IPS-NIHi7 (cell line): Measurements from ENCODE around the gene MYOM3.

ENCODE experiments used
- DNase-seq: peaks from one replicate; pipeline ENCODE4 v3.0.0; 2012; ENCODE audit warnings: mixed read lengths; ENCODE audit errors: extremely low spot score

Gene MYOM3

GRCh38 chr1:24096009-24096738 is 15.8 kb downstream of the MYOM3 start:
- no peak for DNase-seq

GRCh38 chr1:24095140-24095859 is 16.6 kb downstream of the MYOM3 start:
- no peak for DNase-seq

- no peak for DNase-seq
These were observed 17.4 kb downstream of the MYOM3 start for GRCh38 chr1:24094554-24094953.

GRCh38 chr1:24093732-24094131 is 18.2 kb downstream of the MYOM3 start:
- no peak for DNase-seq

GRCh38 chr1:24092979-24093378 is 19.0 kb downstream of the MYOM3 start:
- DNase-seq, result no peak

GRCh38 chr1:24091971-24092482 is 19.9 kb downstream of the MYOM3 start:
- DNase-seq, result no peak

- no peak for DNase-seq
These were observed 21.2 kb downstream of the MYOM3 start for GRCh38 chr1:24090736-24091135.

GRCh38 chr1:24089743-24090555 is 22.0 kb downstream of the MYOM3 start:
- no peak for DNase-seq

- no peak for DNase-seq
These were observed 22.8 kb downstream of the MYOM3 start for GRCh38 chr1:24089027-24089742.

- no peak for DNase-seq
These were observed 25.5 kb downstream of the MYOM3 start for GRCh38 chr1:24086466-24086865.

GRCh38 chr1:24085546-24085945 is 26.4 kb downstream of the MYOM3 start:
- no peak for DNase-seq

- DNase-seq, result no peak
These were observed 26.9 kb downstream of the MYOM3 start for GRCh38 chr1:24085007-24085406.

- no peak for DNase-seq
These were observed 27.9 kb downstream of the MYOM3 start for GRCh38 chr1:24084050-24084449.

- no peak for DNase-seq
These were observed 29.6 kb downstream of the MYOM3 start for GRCh38 chr1:24082372-24082771.

- no peak for DNase-seq
These were observed 30.7 kb downstream of the MYOM3 start for GRCh38 chr1:24081190-24081589.

- no peak for DNase-seq
These were observed 31.8 kb downstream of the MYOM3 start for GRCh38 chr1:24080131-24080530.

- DNase-seq, result no peak
These were observed 34.5 kb downstream of the MYOM3 start for GRCh38 chr1:24077278-24077978.

- no peak for DNase-seq
These were observed 36.0 kb downstream of the MYOM3 start for GRCh38 chr1:24075946-24076345.

- DNase-seq, result no peak
These were observed 36.4 kb downstream of the MYOM3 start for GRCh38 chr1:24075590-24075854.

- DNase-seq, result no peak
These were observed 36.9 kb downstream of the MYOM3 start for GRCh38 chr1:24074817-24075589.

- DNase-seq, result no peak
These were observed 37.7 kb downstream of the MYOM3 start for GRCh38 chr1:24074196-24074595.
